Liver (tissue), 9 donors: ENCODE data around the gene PALM2AKAP2. TPM values are rescaled to one million over a fixed set of nuclear protein-coding genes. Genes with fewer than 3 reads are reported as not detected.

ENCODE experiments used
- DNase-seq: peaks from one replicate; pipeline ENCODE4 v3.0.0-alpha.2; 2017; ENCODE audit warnings: low spot score
- H3K27ac ChIP-seq, 2 donors: one replicate each; pipeline ENCODE4 v1.7.0; 2013; ENCODE audit warnings: inconsistent platforms in 2 of 2, low read length in 2 of 2, control low read depth in 1 of 2, low read depth in 1 of 2, mild to moderate bottlenecking in 1 of 2
- H3K27me3 ChIP-seq, 4 donors: one replicate each; pipeline versions ENCODE4 v1.6.1 to v1.7.0; 2013; ENCODE audit warnings: low read length in 3 of 4, inconsistent platforms in 1 of 4, mild to moderate bottlenecking in 1 of 4, moderate library complexity in 1 of 4; ENCODE audit not compliant: control insufficient read depth in 4 of 4, insufficient read depth in 4 of 4
- H3K36me3 ChIP-seq, 4 donors: one replicate each; pipeline versions ENCODE4 v1.6.1 to v1.7.0; 2013; ENCODE audit warnings: low read length in 3 of 4, mild to moderate bottlenecking in 3 of 4, low read depth in 1 of 4, moderate library complexity in 1 of 4; ENCODE audit not compliant: control insufficient read depth in 4 of 4, insufficient read depth in 3 of 4
- H3K4me1 ChIP-seq, 4 donors: one replicate each; pipeline versions ENCODE4 v1.6.1 to v1.7.0; 2013; ENCODE audit warnings: low read length in 3 of 4, mild to moderate bottlenecking in 3 of 4, moderate library complexity in 1 of 4; ENCODE audit not compliant: control insufficient read depth in 4 of 4, insufficient read depth in 4 of 4
- H3K4me3 ChIP-seq, 3 donors: one replicate each; pipeline versions ENCODE4 v1.6.1 to v1.7.0; 2013; ENCODE audit warnings: low read length in 3 of 3, control low read depth in 1 of 3, low read depth in 1 of 3, mild to moderate bottlenecking in 1 of 3
- H3K9ac ChIP-seq, 2 donors: one replicate each; pipeline ENCODE4 v1.7.0; 2013; ENCODE audit warnings: low read length in 2 of 2, mild to moderate bottlenecking in 2 of 2, moderate library complexity in 2 of 2, control low read depth in 1 of 2, low read depth in 1 of 2
- H3K9me3 ChIP-seq, 4 donors: one replicate each; pipeline versions ENCODE4 v1.6.1 to v1.7.0; 2013; ENCODE audit warnings: low read length in 3 of 4; ENCODE audit not compliant: control insufficient read depth in 4 of 4
- CTCF ChIP-seq: fragments of 150-350 bp; IDR thresholded peaks from 2 replicates; pipeline ENCODE4 v1.5.1; 2017; ENCODE audit warnings: improper control_type of control experiment, low read depth, low read length; ENCODE audit not compliant: missing input control
- EGR1 ChIP-seq, 2 donors: IDR thresholded peaks; 2 replicates each; pipeline ENCODE4 v1.6.1; 2016 to 2018; ENCODE audit warnings: antibody characterized with exemption in 2 of 2, low read depth in 2 of 2
- FOXA1 ChIP-seq: IDR thresholded peaks from 2 replicates; pipeline ENCODE4 v1.6.1; 2016; ENCODE audit warnings: antibody characterized with exemption
- FOXA2 ChIP-seq: IDR thresholded peaks from 2 replicates; pipeline ENCODE4 v1.6.1; 2016; ENCODE audit warnings: antibody characterized with exemption
- GABPA ChIP-seq, 2 donors: IDR thresholded peaks in 1 of 2; conservative IDR thresholded peaks in 1 of 2; 2 replicates each; pipeline ENCODE4 v1.6.1; 2016; ENCODE audit warnings: antibody characterized with exemption in 2 of 2, mild to moderate bottlenecking in 1 of 2, moderate library complexity in 1 of 2
- HNF4A ChIP-seq, 2 donors: conservative IDR thresholded peaks; 2 replicates each; pipeline ENCODE4 v1.6.1; 2016; ENCODE audit warnings: antibody characterized with exemption in 2 of 2, mild to moderate bottlenecking in 2 of 2
- HNF4G ChIP-seq: IDR thresholded peaks from 2 replicates; pipeline ENCODE4 v1.6.1; 2016; ENCODE audit warnings: antibody characterized with exemption
- JUND ChIP-seq, 2 donors: IDR thresholded peaks; 2 replicates each; pipeline ENCODE4 v1.6.1; 2016; ENCODE audit warnings: antibody characterized with exemption in 2 of 2
- NR2F2 ChIP-seq: IDR thresholded peaks from 2 replicates; pipeline ENCODE4 v1.6.1; 2016; ENCODE audit warnings: antibody characterized with exemption
- RAD21 ChIP-seq, 2 donors: IDR thresholded peaks; 2 replicates each; pipeline ENCODE4 v1.6.1; 2016; ENCODE audit warnings: antibody characterized with exemption in 2 of 2, mild to moderate bottlenecking in 2 of 2
- REST ChIP-seq: IDR thresholded peaks from 2 replicates; pipeline ENCODE4 v1.6.1; 2016; ENCODE audit warnings: antibody characterized with exemption, mild to moderate bottlenecking
- RXRA ChIP-seq, 2 donors: IDR thresholded peaks; 2 replicates each; pipeline ENCODE4 v1.6.1; 2017 to 2018; ENCODE audit warnings: antibody characterized with exemption in 2 of 2, mild to moderate bottlenecking in 1 of 2
- SP1 ChIP-seq: IDR thresholded peaks from 2 replicates; pipeline ENCODE4 v1.6.1; 2018; ENCODE audit warnings: antibody characterized with exemption, mild to moderate bottlenecking
- TAF1 ChIP-seq: conservative IDR thresholded peaks from 2 replicates; pipeline ENCODE4 v1.6.1; 2016; ENCODE audit warnings: antibody characterized with exemption, mild to moderate bottlenecking
- YY1 ChIP-seq: IDR thresholded peaks from 2 replicates; pipeline ENCODE4 v1.6.1; 2016; ENCODE audit warnings: antibody characterized with exemption, mild to moderate bottlenecking
- ZBTB33 ChIP-seq: IDR thresholded peaks from 2 replicates; pipeline ENCODE4 v1.6.1; 2016; ENCODE audit warnings: antibody characterized with exemption
- WGBS: extraction: QIAGEN DNeasy Blood & Tissue Kit; methylation state at CpG from one replicate; pipeline ENCODE4 v1.1.7; 2013; 5-methylcytosine and 5-hydroxymethylcytosine counted together
- polyA plus RNA-seq, 2 donors: library from polyadenylated mRNA; stranded (reverse) in 1 of 2; unstranded in 1 of 2; fragments of 200-250 nt in 1 of 2; fragments of >200 nt in 1 of 2; fragmentation: Nextera tagmentation in 1 of 2; extraction: Ambion mirVana in 1 of 2; gene quantifications; one replicate each; pipeline versions ENCODE4 v1.2.1 to v1.2.3, GENCODE V29; 2013 to 2015
- total RNA-seq, 2 donors: library from RNA; depleted of rRNA; stranded (reverse); fragments of >200 nt; gene quantifications; one replicate each; pipeline ENCODE4 v1.2.3, GENCODE V29; 2014
- TF ChIP-seq, protein P1 (sequence below): IDR thresholded peaks from 2 replicates; pipeline ENCODE4 v1.6.1; 2016; ENCODE audit warnings: antibody characterized with exemption
- TF ChIP-seq, protein P2 (sequence below): IDR thresholded peaks from 2 replicates; pipeline ENCODE4 v1.6.1; 2016; ENCODE audit warnings: antibody characterized with exemption
- donor health status: healthy.
- donor health status: healthy.
- donor health status: healthy.
- donor health status: healthy.
- donor health status: healthy.

The PALM2AKAP2 gene
- total and polyA plus RNA-seq, 4 donors: 4.6 to 47.9 (median 6.2) TPM

DNA sequence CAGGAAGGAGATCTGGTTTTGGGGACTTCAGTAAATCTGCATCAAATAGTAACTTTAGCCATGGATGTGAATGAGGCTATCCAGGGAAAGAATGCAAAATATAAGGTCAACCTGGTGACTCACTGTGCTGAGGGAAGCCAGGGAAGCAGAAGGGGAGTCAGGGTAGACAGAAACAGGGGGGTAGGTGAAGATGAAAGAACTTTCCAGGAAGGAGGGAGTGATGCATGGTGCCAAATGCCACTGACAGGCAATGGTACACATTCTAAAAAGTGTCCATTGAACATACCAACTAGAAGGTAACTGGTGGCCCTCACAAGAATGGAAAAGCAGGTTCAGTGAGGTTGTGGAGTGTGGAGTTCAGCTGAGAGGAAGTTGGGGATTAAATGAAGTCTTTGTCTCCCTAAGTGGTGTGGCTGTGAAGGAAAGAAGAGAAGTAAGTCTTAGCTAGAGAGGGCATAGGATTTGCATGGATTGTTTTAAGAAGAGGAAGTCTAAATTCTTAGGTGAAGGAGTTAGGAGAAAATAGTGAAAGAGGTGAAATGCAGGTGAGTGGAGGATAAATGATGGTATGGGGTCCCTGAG, 35.5 kb downstream of the PALM2AKAP2 start:
- no peaks in the 10 kb centered on the region for H3K36me3 ChIP-seq
- H3K27me3 ChIP-seq: no peaks in the 10 kb centered on the region
- H3K9me3 ChIP-seq: no peaks in the 10 kb centered on the region
- peaks cover 6 to 75% (median 47%) of the 10 kb centered on the region in 4 donors for H3K4me1 ChIP-seq
- no peak overlapping the region for H3K4me3 ChIP-seq
- peak overlapping the region; percentile 83 to 92 for H3K27ac ChIP-seq
- DNase-seq: no peak
- no peak overlapping the region for H3K9ac ChIP-seq
- TF ChIP-seq RXRA (IDR thresholded peaks at IDR 0.05) (no peak), TAF1 (no peak), SP1 (no peak)

- Histone ChIP-seq H3K27ac (peak overlapping the region; percentile 83 to 92), H3K36me3 (no peaks in the 10 kb centered on the region), H3K9me3 (no peaks in the 10 kb centered on the region), H3K9ac (no peak overlapping the region), H3K27me3 (no peaks in the 10 kb centered on the region), H3K4me3 (no peak overlapping the region), H3K4me1 (peaks cover 6 to 67% (median 38%) of the 10 kb centered on the region in 4 donors)
- DNase-seq: no peak
- TF ChIP-seq EGR1 (IDR thresholded peaks at IDR 0.05; ENCODE audit: low read depth in 2 of 2): peak in 1 of 2 donors; percentile 83
- TF ChIP-seq TAF1: no peak
- TF ChIP-seq JUND (IDR thresholded peaks at IDR 0.05): peak; percentile 86 to 99
- peak; percentile 45 to 81 for TF ChIP-seq GABPA (IDR thresholded peaks at IDR 0.05 in 1 of 2, conservative IDR thresholded peaks at IDR 0.05 in 1 of 2)
- TF ChIP-seq, protein P1, sequence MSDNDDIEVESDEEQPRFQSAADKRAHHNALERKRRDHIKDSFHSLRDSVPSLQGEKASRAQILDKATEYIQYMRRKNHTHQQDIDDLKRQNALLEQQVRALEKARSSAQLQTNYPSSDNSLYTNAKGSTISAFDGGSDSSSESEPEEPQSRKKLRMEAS: peak; percentile 83
- no peak for TF ChIP-seq NR2F2
- TF ChIP-seq ZBTB33: peak; percentile 43
- TF ChIP-seq, protein P2, sequence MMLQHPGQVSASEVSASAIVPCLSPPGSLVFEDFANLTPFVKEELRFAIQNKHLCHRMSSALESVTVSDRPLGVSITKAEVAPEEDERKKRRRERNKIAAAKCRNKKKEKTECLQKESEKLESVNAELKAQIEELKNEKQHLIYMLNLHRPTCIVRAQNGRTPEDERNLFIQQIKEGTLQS: peak; percentile 80
- TF ChIP-seq CTCF: no peak
- TF ChIP-seq HNF4G: peak; percentile 19
- TF ChIP-seq FOXA1: peak; percentile 47
- TF ChIP-seq SP1: peak; percentile 32
- TF ChIP-seq YY1: peak; percentile 56
- peak; percentile 62 to 93 for TF ChIP-seq HNF4A (conservative IDR thresholded peaks at IDR 0.05)
- TF ChIP-seq REST: peak; percentile 20
- TF ChIP-seq RXRA (IDR thresholded peaks at IDR 0.05): peak; percentile 81 to 94
- no peak for TF ChIP-seq FOXA2
- TF ChIP-seq RAD21 (IDR thresholded peaks at IDR 0.05): peak; percentile 34 to 52
- WGBS: 20% methylated on average over 4 of the region's 4 CpGs
Measured at GRCh38 chr9:109816490-109816889, 36.5 kb downstream of the PALM2AKAP2 start.
